HG03060 (cell line): ENCODE data around the gene SAMD4A.

Experiments
- ATAC-seq: cut with Tn5 transposase; IDR thresholded peaks from one replicate; pipeline ENCODE4 v1.9.1; 2021; ENCODE audit warnings: low read depth, moderate number of reproducible peaks; ENCODE audit not compliant: unreplicated experiment

Gene SAMD4A

GRCh38 chr14:54698966-54699530 lies 132.1 kb downstream of the SAMD4A start:
- no peak for ATAC-seq

GRCh38 chr14:54699735-54700134 lies 132.8 kb downstream of the SAMD4A start:
- no peak for ATAC-seq

- no peak for ATAC-seq
Observed at GRCh38 chr14:54700717-54701116, 133.8 kb downstream of the SAMD4A start.

GRCh38 chr14:54702014-54702491 lies 135.1 kb downstream of the SAMD4A start:
- ATAC-seq, result no peak

- no peak for ATAC-seq
Observed at GRCh38 chr14:54702492-54702891, 135.6 kb downstream of the SAMD4A start.

- no peak for ATAC-seq
Observed at GRCh38 chr14:54703082-54703481, 136.2 kb downstream of the SAMD4A start.

GRCh38 chr14:54703724-54704123 lies 136.8 kb downstream of the SAMD4A start:
- no peak for ATAC-seq

GRCh38 chr14:54704768-54705167 lies 137.8 kb downstream of the SAMD4A start:
- ATAC-seq, result no peak

GRCh38 chr14:54706769-54707168 lies 139.8 kb downstream of the SAMD4A start:
- ATAC-seq, result no peak

- no peak for ATAC-seq
Observed at GRCh38 chr14:54708161-54708560, 141.2 kb downstream of the SAMD4A start.

GRCh38 chr14:54708982-54709381 lies 142.1 kb downstream of the SAMD4A start:
- ATAC-seq, result no peak

GRCh38 chr14:54709444-54709843 lies 142.5 kb downstream of the SAMD4A start:
- ATAC-seq, result peak; percentile 70

- ATAC-seq, result no peak
Observed at GRCh38 chr14:54709867-54710266, 142.9 kb downstream of the SAMD4A start.

GRCh38 chr14:54711312-54711711 lies 144.4 kb downstream of the SAMD4A start:
- ATAC-seq, result no peak

- ATAC-seq, result no peak
Observed at GRCh38 chr14:54711812-54712464, 145.0 kb downstream of the SAMD4A start.

GRCh38 chr14:54712465-54713200 lies 145.7 kb downstream of the SAMD4A start:
- ATAC-seq, result no peak

GRCh38 chr14:54713379-54713778 lies 146.5 kb downstream of the SAMD4A start:
- ATAC-seq, result no peak

GRCh38 chr14:54715239-54715638 lies 148.3 kb downstream of the SAMD4A start:
- ATAC-seq, result no peak

- ATAC-seq, result no peak
Observed at GRCh38 chr14:54715811-54716210, 148.9 kb downstream of the SAMD4A start.

- ATAC-seq, result no peak
Observed at GRCh38 chr14:54716862-54717261, 149.9 kb downstream of the SAMD4A start.

GRCh38 chr14:54718046-54718445 lies 151.1 kb downstream of the SAMD4A start:
- ATAC-seq, result no peak

- no peak for ATAC-seq
Observed at GRCh38 chr14:54719406-54719805, 152.5 kb downstream of the SAMD4A start.
